CD4-positive, alpha-beta T cell treated with Interleukin-1 beta for 1 hour (primary cell): ENCODE measurements around the gene DEGS1.

Experiments used
- DNase-seq, 2 donors: peaks; one replicate each; pipeline ENCODE4 v3.0.0-alpha.2; 2020 to 2022

The DEGS1 gene

GRCh38 chr1:224217655-224218623 lies 34.9 kb downstream of the DEGS1 start:
- DNase-seq: no peak

DNA sequence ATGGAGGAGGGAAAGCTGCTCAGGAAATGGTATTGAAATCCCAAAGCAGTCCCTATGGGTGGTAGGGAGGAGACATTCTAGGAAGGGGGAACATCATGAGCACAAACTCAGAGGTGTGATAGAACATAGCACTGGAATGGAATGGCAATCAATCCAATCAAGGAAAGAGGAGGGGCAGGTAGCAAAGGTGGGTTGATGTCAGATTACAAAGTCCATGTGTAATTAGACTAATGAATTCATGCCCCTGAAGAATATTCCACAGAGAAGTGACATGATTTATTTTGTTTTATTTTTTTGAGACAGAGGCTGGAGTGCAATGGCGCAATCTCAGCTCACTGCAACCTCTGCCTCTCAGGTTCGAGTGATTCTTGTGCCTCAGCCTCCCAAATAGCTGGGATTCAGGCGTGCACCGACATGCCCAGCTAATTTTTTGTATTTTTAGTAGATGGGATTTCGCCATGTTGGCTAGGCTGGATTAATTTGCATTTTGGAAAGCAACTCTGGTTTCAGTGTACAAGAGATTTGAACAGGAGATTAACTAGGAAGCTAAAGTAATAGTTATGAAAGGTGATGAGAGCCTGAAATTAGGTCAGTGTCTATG lies 36.1 kb downstream of the DEGS1 start:
- DNase-seq: no peak

DNA sequence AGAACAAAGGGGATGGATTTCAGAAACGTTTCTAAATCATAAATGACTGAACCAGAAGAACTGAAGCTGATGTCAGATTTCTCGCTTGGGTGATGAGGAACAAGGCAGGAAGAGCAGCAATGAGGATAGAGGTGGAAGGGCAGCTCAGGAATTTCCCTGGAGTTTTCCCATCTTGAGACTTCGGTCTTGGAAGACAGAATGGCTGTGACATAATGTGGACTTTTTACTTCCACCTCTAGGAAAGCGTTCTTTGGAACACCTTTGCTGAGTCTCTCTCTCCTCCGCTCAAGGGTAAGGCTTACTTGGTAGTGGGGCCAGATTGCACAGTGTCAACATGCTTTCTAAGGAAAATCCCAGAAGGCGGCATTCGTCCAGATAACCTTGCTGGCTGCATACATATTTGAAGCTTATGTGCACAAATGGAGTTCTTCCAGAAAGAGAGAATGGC lies 36.6 kb downstream of the DEGS1 start:
- DNase-seq: no peak

GRCh38 chr1:224223819-224224714 lies 41.0 kb downstream of the DEGS1 start:
- no peak for DNase-seq

DNA sequence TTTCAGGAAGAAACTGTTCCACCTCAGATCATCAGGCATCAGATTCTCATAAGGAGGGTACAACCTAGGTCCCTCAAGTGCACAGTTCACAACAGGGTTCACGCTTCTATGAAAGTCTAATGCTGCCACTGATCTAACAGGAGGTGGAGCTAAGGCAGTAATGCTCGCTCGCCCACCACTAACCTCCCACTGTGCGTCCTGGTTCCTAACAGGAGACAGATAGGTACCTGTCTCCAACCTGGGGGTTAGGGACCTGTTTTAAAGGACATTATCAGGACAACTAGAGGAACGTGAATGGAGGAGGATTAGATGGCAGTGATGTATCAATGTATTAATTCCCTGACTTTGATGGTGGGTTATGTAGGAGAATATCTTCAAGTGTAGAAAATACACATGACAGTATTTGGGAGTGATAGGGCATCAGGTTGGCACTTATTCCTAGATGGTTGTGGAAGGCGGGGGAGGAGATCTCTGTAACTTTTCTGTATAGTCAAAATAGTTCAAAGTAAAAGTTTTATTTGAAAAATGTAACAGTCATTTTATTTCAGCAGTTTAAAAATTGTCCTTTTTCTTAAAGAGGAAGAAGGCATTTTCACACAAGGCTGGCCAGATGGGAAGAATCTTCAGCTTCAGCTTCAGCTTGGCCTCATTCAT lies 43.9 kb downstream of the DEGS1 start:
- DNase-seq: no peak

DNA sequence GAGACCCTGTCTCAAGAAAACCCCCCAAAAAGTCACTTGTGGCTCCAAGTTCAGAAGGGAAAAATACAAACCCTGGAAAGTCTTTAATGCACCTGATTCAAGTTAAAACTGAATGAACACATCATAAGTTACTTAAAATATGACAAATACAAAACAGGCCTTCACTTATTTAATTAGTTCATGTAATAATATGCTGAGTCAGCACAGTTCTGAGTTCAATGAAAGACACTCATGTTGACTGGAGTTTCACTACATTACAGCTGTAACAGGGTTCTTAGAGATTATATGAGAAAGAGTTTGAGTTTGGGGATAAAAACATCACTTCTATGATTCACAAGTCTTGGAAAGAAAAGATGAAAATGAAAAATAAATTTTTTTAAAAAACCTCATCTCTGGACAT lies 51.0 kb downstream of the DEGS1 start:
- no peak for DNase-seq

GRCh38 chr1:224235813-224236493 lies 52.9 kb downstream of the DEGS1 start:
- DNase-seq: no peak

GRCh38 chr1:224237119-224237881 lies 54.3 kb downstream of the DEGS1 start:
- DNase-seq: no peak

GRCh38 chr1:224238212-224238611 lies 55.2 kb downstream of the DEGS1 start:
- DNase-seq: no peak

- DNase-seq: no peak
Measured at GRCh38 chr1:224238756-224239155, 55.7 kb downstream of the DEGS1 start.
